CD14-positive monocyte (primary cell): ENCODE data around the gene PTPN2. TPM values are rescaled to one million over a fixed set of nuclear protein-coding genes. Genes with fewer than 3 reads are reported as not detected.
"Not testable (repeated sequence)": the region's sequence is repeated elsewhere in the genome, so short reads cannot be mapped to it uniquely, and the experiment has no call there.

Experiments
- DNase-seq, 3 donors: peaks; one replicate each; pipeline ENCODE4 v3.0.0-alpha.2; 2011 to 2022
- H2AFZ ChIP-seq: 2 replicates; pipeline ENCODE4 v1.6.0; 2012; ENCODE audit warnings: mild to moderate bottlenecking, low read depth, low read length, inconsistent platforms; ENCODE audit not compliant: insufficient read depth, poor library complexity, severe bottlenecking
- H3K27ac ChIP-seq, 2 donors: 1 replicate in 1 of 2; 2 replicates in 1 of 2; pipeline ENCODE4 v1.5.1; 2012 to 2013; ENCODE audit warnings: low read length in 2 of 2, control low read depth in 1 of 2, inconsistent platforms in 1 of 2, low read depth in 1 of 2, mild to moderate bottlenecking in 1 of 2
- H3K27me3 ChIP-seq, 2 donors: one replicate each; pipeline versions ENCODE4 v1.6.0 to v1.6.1; 2011 to 2013; ENCODE audit warnings: low read length in 2 of 2; ENCODE audit not compliant: control insufficient read depth in 2 of 2, insufficient read depth in 2 of 2
- H3K36me3 ChIP-seq, 2 donors: replicated peaks in 1 of 2; 1 replicate in 1 of 2; 2 replicates in 1 of 2; pipeline versions ENCODE4 v1.5.1 to v1.6.1; 2012 to 2013; ENCODE audit warnings: low read length in 2 of 2, control low read depth in 1 of 2, inconsistent platforms in 1 of 2, mild to moderate bottlenecking in 1 of 2; ENCODE audit not compliant: insufficient read depth in 2 of 2, control insufficient read depth in 1 of 2
- H3K4me1 ChIP-seq, 2 donors: 1 replicate in 1 of 2; 2 replicates in 1 of 2; pipeline versions ENCODE4 v1.5.1 to v1.6.1; 2012 to 2013; ENCODE audit warnings: low read length in 2 of 2, control low read depth in 1 of 2, inconsistent platforms in 1 of 2, mild to moderate bottlenecking in 1 of 2, moderate library complexity in 1 of 2; ENCODE audit not compliant: insufficient read depth in 2 of 2, control insufficient read depth in 1 of 2
- H3K4me2 ChIP-seq: replicated peaks from 2 replicates; pipeline ENCODE3; 2012; ENCODE audit warnings: low read length, moderate library complexity, mild to moderate bottlenecking; ENCODE audit not compliant: poor library complexity, severe bottlenecking; ENCODE audit errors: extremely low read depth
- H3K4me3 ChIP-seq, 3 experiments: fragments of 200-600 bp in 1 of 3; sonication (generic) in 1 of 3; replicated peaks in 1 of 3; 1 replicate in 2 of 3; 2 replicates in 1 of 3; pipeline ENCODE4 v1.5.1; 2011 to 2013; ENCODE audit warnings: low read length in 3 of 3, mild to moderate bottlenecking in 3 of 3, control low read depth in 2 of 3, low read depth in 2 of 3, inconsistent platforms in 1 of 3, moderate library complexity in 1 of 3
- H3K79me2 ChIP-seq: 2 replicates; pipeline ENCODE4 v1.6.0; 2012; ENCODE audit warnings: mild to moderate bottlenecking, control low read depth, inconsistent platforms, low read length, moderate library complexity; ENCODE audit not compliant: insufficient read depth
- H3K9ac ChIP-seq: 2 replicates; pipeline ENCODE4 v1.6.0; 2017; ENCODE audit warnings: low read length, mild to moderate bottlenecking; ENCODE audit not compliant: insufficient read depth, poor library complexity, severe bottlenecking
- H3K9me3 ChIP-seq, 2 donors: replicated peaks in 1 of 2; 1 replicate in 1 of 2; 2 replicates in 1 of 2; pipeline versions ENCODE4 v1.5.1 to v1.6.1; 2012 to 2013; ENCODE audit warnings: low read length in 2 of 2, control low read depth in 1 of 2; ENCODE audit not compliant: control insufficient read depth in 1 of 2, insufficient read depth in 1 of 2
- H4K20me1 ChIP-seq: 2 replicates; pipeline ENCODE4 v1.6.0; 2012; ENCODE audit warnings: mild to moderate bottlenecking, low read length, control low read depth, moderate library complexity; ENCODE audit not compliant: insufficient read depth
- H3K27ac Mint-ChIP-seq, 7 donors: one replicate each; pipeline ENCODE4 v1.8.0; 2020; ENCODE audit warnings: mild to moderate bottlenecking in 7 of 7, mixed read lengths in 7 of 7, moderate library complexity in 6 of 7, inconsistent platforms in 2 of 7
- H3K27me3 Mint-ChIP-seq, 3 donors: one replicate each; pipeline ENCODE4 v1.8.0; 2021 to 2022; ENCODE audit warnings: low read depth in 3 of 3, mild to moderate bottlenecking in 3 of 3, mixed read lengths in 3 of 3, moderate library complexity in 3 of 3, inconsistent platforms in 1 of 3
- H3K36me3 Mint-ChIP-seq, 2 donors: one replicate each; pipeline ENCODE4 v1.8.0; 2020; ENCODE audit warnings: mixed read lengths in 2 of 2, inconsistent platforms in 1 of 2, mild to moderate bottlenecking in 1 of 2
- H3K4me1 Mint-ChIP-seq: one replicate; pipeline ENCODE4 v1.8.0; 2020; ENCODE audit warnings: mild to moderate bottlenecking, mixed read lengths
- H3K4me3 Mint-ChIP-seq, 2 donors: one replicate each; pipeline ENCODE4 v1.8.0; 2020; ENCODE audit warnings: mild to moderate bottlenecking in 2 of 2, mixed read lengths in 2 of 2, moderate library complexity in 1 of 2
- H3K9me3 Mint-ChIP-seq, 7 donors: one replicate each; pipeline ENCODE4 v1.8.0; 2020 to 2022; ENCODE audit warnings: mixed read lengths in 7 of 7, mild to moderate bottlenecking in 6 of 7, moderate library complexity in 6 of 7, inconsistent platforms in 2 of 7
- CTCF ChIP-seq: fragments of 200-600 bp; IDR thresholded peaks from one replicate; pipeline ENCODE4 v1.8.0; 2022; ENCODE audit warnings: antibody characterized with exemption, mild to moderate bottlenecking
- WGBS: methylation state at CpG from one replicate; pipeline ENCODE4 v1.1.5; 2013; ENCODE audit warnings: missing lambda C conversion rate; ENCODE audit not compliant: insufficient coverage; 5-methylcytosine and 5-hydroxymethylcytosine counted together
- intact Hi-C, 2 donors: fragments of 100-400 bp; cut with micrococcal nuclease; formaldehyde crosslinking; loops; one replicate each; pipeline versions ENCODE4 v1.15.0 to v1.15.1; 2023
- polyA plus RNA-seq, 3 donors: library from polyadenylated mRNA; depleted of rRNA in 1 of 3; unstranded in 2 of 3; stranded (reverse) in 1 of 3; fragments of 300-500 nt in 2 of 3; fragments of >200 nt in 1 of 3; fragmentation: Illumina TruSeq in 2 of 3; gene quantifications; 1 replicate in 2 of 3; 2 replicates in 1 of 3; pipeline ENCODE4 v1.2.3, GENCODE V29; 2012 to 2021

PTPN2 gene
- polyA plus RNA-seq, 3 donors = 55.6 to 108 (median 78.4) TPM

GRCh38 chr18:12777500-12777944 lies 106.5 kb downstream of the PTPN2 start:
- H3K4me2 ChIP-seq = peak overlapping the region; percentile 39
- no peak for DNase-seq
- H3K36me3 Mint-ChIP-seq = peaks cover 0 to 3% of the 10 kb centered on the region in 2 donors
- 88% methylated on average over 24 of the region's 39 CpGs for WGBS
- H3K9me3 Mint-ChIP-seq = peaks cover 0 to 12% (median 8%) of the 10 kb centered on the region in 7 donors
- TF ChIP-seq CTCF = no peak
- H3K27ac Mint-ChIP-seq = no peak overlapping the region
- no peaks in the 10 kb centered on the region for H3K27me3 ChIP-seq
- no peaks in the 10 kb centered on the region for H3K4me1 ChIP-seq
- peak overlapping the region; percentile 55 to 59 for H3K4me3 Mint-ChIP-seq
- H3K4me3 ChIP-seq = peak overlapping the region in 1 of 3 experiments; percentile 38
- peaks cover 11% of the 10 kb centered on the region in 2 donors for H3K9me3 ChIP-seq
- no peak overlapping the region for H3K27ac ChIP-seq
- H3K4me1 Mint-ChIP-seq = no peaks in the 10 kb centered on the region
- H4K20me1 ChIP-seq = no peaks in the 10 kb centered on the region
- H3K36me3 ChIP-seq = no peaks in the 10 kb centered on the region
- peak overlapping the region; percentile 53 for H2AFZ ChIP-seq
- no peak overlapping the region for H3K9ac ChIP-seq
- intact Hi-C loops = no loop called here
- H3K79me2 ChIP-seq = no peaks in the 10 kb centered on the region
- peaks cover 0 to 9% (median 1%) of the 10 kb centered on the region in 3 donors for H3K27me3 Mint-ChIP-seq

- Histone ChIP-seq H3K36me3 (no peaks in the 10 kb centered on the region), H3K9me3 (peaks cover 11% of the 10 kb centered on the region in 2 donors), H3K27ac (no peak overlapping the region), H3K79me2 (no peaks in the 10 kb centered on the region), H3K4me3 (peak overlapping the region in 1 of 3 experiments; percentile 38), H4K20me1 (no peaks in the 10 kb centered on the region), H3K4me1 (no peaks in the 10 kb centered on the region), H3K27me3 (no peaks in the 10 kb centered on the region), H3K9ac (no peak overlapping the region), H2AFZ (peak overlapping the region; percentile 53), H3K4me2 (peak overlapping the region; percentile 39)
- Mint-ChIP-seq H3K9me3 (peaks cover 0 to 12% (median 8%) of the 10 kb centered on the region in 7 donors), H3K4me1 (no peaks in the 10 kb centered on the region), H3K4me3 (peak overlapping the region; percentile 55 to 59), H3K27me3 (peaks cover 0 to 9% (median 1%) of the 10 kb centered on the region in 3 donors), H3K36me3 (no peaks in the 10 kb centered on the region), H3K27ac (no peak overlapping the region)
- no peak for DNase-seq
- WGBS = 87% methylated on average over 36 of the region's 54 CpGs
- no peak for TF ChIP-seq CTCF
- intact Hi-C loops = no loop called here
These were observed 107.1 kb downstream of the PTPN2 start for GRCh38 chr18:12776821-12777471.

- H2AFZ ChIP-seq, H3K27ac Mint-ChIP-seq, H3K27me3 ChIP-seq, H3K27me3 Mint-ChIP-seq, H3K4me1 Mint-ChIP-seq, intact Hi-C loops, H3K4me3 Mint-ChIP-seq, H3K27ac ChIP-seq, H4K20me1 ChIP-seq, DNase-seq, H3K79me2 ChIP-seq, H3K4me3 ChIP-seq, H3K4me1 ChIP-seq, H3K9ac ChIP-seq, H3K4me2 ChIP-seq, H3K36me3 Mint-ChIP-seq, H3K36me3 ChIP-seq: not testable (repeated sequence)
- peaks cover 11% of the 10 kb centered on the region in 2 donors for H3K9me3 ChIP-seq
- WGBS = 100% methylated on average over 1 of the region's 7 CpGs
- H3K9me3 Mint-ChIP-seq = peaks cover 0 to 12% (median 8%) of the 10 kb centered on the region in 7 donors
These were observed 107.6 kb downstream of the PTPN2 start for GRCh38 chr18:12776415-12776814.
